ENCODE data around the gene SYF2. TPM values are rescaled to one million over a fixed set of nuclear protein-coding genes. Genes with fewer than 3 reads are reported as not detected.

SYF2 gene
- polyA plus RNA-seq, 1 of the 3 experiments (the other 2 are of a cell fraction) = 31.1 TPM

DNA sequence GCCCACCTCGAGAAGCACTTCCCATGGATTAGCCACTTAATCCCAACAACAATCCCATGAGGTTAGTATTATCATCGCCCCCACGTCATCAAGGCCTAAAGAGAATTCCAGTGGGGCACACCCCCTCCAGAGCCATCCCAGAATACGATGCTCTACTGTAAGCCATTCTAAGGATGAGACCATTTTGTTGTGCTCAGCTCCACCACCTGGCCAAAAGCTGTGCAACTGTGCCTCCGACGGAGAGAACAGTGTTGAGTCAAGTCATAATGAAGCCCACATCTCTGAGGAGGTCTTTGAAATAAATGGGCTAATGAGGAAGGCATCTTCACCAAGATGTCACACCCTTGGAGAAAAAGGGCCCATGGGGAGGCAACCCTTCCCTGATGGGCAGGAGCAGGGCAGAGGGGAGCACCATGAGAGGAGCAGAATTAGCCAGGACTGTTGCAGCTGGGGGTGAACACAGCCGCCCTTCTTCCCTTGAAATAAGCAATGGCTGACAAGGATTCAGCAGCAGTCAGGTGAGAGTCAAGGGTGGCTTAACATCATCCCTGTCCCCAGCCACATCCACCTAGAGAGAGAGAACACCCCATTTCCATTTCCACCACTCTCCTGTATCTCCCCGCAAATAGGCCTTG lies 14.6 kb downstream of the SYF2 start (continued):
- TF ChIP-seq TEAD4 (IDR thresholded peaks at IDR 0.05; ENCODE audit: borderline replicate concordance, insufficient read depth) = no peak
- TF ChIP-seq RXRA (IDR thresholded peaks at IDR 0.05; ENCODE audit: borderline replicate concordance, low read depth) = no peak
- no peak for TF ChIP-seq FOSL2 (IDR thresholded peaks at IDR 0.05; ENCODE audit: borderline replicate concordance, low read depth)

DNA sequence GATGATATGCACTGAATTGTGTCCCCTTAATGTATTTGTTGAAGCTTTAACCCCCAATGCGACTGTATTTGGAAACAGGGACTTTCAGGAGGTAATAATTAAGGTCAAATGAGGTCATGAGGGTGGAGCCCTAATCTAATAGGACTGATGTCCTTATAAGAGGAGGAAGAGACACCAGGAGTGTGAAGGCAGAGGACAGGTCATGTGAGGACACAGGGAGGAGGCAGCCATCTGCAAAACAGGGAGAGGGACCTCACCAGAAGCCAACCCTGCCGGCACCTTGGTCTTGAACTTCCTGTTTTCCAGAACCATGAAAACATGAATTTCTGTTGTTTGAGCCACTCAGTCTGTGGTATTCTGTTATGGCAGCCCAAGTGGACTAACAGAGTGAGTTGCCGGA lies 15.3 kb downstream of the SYF2 start:
- POLR2A ChIA-PET = interaction anchor here (1.4 kb wide), 1 partner anchor 15 kb away, joined by 3 read pairs; the partner anchor contains the start of gene SYF2
- CTCF ChIA-PET = interaction anchor here (1.4 kb wide), 1 partner anchor 12 kb away, joined by 3 read pairs; no protein-coding TSS in a partner anchor
- H3K4me3 ChIP-seq (ENCODE audit: low read depth in 2 of 2, low read length in 1 of 2) = no peak overlapping the region
- peaks cover 8 to 9% of the 10 kb centered on the region in 2 experiments for H3K36me3 ChIP-seq (replicated peaks in 1 of 2; ENCODE audit: control insufficient read depth in 1 of 2, insufficient read depth in 2 of 2, low read length in 1 of 2)
- H3K9me3 ChIP-seq = no peaks in the 10 kb centered on the region
- H3K4me1 ChIP-seq (ENCODE audit: control insufficient read depth in 1 of 2, insufficient read depth in 2 of 2, low read depth in 1 of 2, low read length in 1 of 2) = no peaks in the 10 kb centered on the region
- H2AFZ ChIP-seq (ENCODE audit: low read depth) = no peak overlapping the region
- no peak for TF ChIP-seq MEF2A (IDR thresholded peaks at IDR 0.05; ENCODE audit: borderline replicate concordance, low read depth)
- no peak for TF ChIP-seq NFIC (IDR thresholded peaks at IDR 0.05; ENCODE audit: borderline replicate concordance)
- no peak for TF ChIP-seq FOXJ3 (CRISPR knock-in tag; IDR thresholded peaks at IDR 0.05)
- TF ChIP-seq, protein P1, sequence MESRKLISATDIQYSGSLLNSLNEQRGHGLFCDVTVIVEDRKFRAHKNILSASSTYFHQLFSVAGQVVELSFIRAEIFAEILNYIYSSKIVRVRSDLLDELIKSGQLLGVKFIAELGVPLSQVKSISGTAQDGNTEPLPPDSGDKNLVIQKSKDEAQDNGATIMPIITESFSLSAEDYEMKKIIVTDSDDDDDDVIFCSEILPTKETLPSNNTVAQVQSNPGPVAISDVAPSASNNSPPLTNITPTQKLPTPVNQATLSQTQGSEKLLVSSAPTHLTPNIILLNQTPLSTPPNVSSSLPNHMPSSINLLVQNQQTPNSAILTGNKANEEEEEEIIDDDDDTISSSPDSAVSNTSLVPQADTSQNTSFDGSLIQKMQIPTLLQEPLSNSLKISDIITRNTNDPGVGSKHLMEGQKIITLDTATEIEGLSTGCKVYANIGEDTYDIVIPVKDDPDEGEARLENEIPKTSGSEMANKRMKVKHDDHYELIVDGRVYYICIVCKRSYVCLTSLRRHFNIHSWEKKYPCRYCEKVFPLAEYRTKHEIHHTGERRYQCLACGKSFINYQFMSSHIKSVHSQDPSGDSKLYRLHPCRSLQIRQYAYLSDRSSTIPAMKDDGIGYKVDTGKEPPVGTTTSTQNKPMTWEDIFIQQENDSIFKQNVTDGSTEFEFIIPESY (IDR thresholded peaks at IDR 0.05; ENCODE audit: borderline replicate concordance, low read depth) = no peak
- no peak for TF ChIP-seq TAF1 (IDR thresholded peaks at IDR 0.05; ENCODE audit: borderline replicate concordance, low read depth, low read length)
- TF ChIP-seq JUND (IDR thresholded peaks at IDR 0.05) = no peak
- TF ChIP-seq TEAD4 (IDR thresholded peaks at IDR 0.05; ENCODE audit: borderline replicate concordance, insufficient read depth) = no peak
- no peak for TF ChIP-seq RCOR1 (IDR thresholded peaks at IDR 0.05; ENCODE audit: low read length)
- TF ChIP-seq FOXM1 (IDR thresholded peaks at IDR 0.05; ENCODE audit: low read depth) = no peak
- TF ChIP-seq REST (IDR thresholded peaks at IDR 0.05; ENCODE audit: low read depth, low read length) = no peak
- TF ChIP-seq, protein P2, sequence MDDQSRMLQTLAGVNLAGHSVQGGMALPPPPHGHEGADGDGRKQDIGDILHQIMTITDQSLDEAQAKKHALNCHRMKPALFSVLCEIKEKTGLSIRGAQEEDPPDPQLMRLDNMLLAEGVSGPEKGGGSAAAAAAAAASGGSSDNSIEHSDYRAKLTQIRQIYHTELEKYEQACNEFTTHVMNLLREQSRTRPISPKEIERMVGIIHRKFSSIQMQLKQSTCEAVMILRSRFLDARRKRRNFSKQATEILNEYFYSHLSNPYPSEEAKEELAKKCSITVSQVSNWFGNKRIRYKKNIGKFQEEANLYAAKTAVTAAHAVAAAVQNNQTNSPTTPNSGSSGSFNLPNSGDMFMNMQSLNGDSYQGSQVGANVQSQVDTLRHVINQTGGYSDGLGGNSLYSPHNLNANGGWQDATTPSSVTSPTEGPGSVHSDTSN (IDR thresholded peaks at IDR 0.05) = no peak
- no peak for TF ChIP-seq RXRA (IDR thresholded peaks at IDR 0.05; ENCODE audit: borderline replicate concordance, low read depth)
- TF ChIP-seq FOSL2 (IDR thresholded peaks at IDR 0.05; ENCODE audit: borderline replicate concordance, low read depth) = no peak
- TF ChIP-seq YY1 (IDR thresholded peaks at IDR 0.05; ENCODE audit: low read depth) = no peak
- TF ChIP-seq SIN3A (IDR thresholded peaks at IDR 0.05; ENCODE audit: borderline replicate concordance, low read depth, low read length) = no peak
- no peak for TF ChIP-seq RFX5 (IDR thresholded peaks at IDR 0.05; ENCODE audit: low read length)
- TF ChIP-seq GATA2 (CRISPR knock-in tag; IDR thresholded peaks at IDR 0.05) = no peak
- TF ChIP-seq IRF3 (IDR thresholded peaks at IDR 0.05; ENCODE audit: low read depth, low read length) = no peak
- DNase-seq = no peak
- no peak overlapping the region for H3K4me2 ChIP-seq
- 83% methylated on average over 3 of the region's 3 CpGs for WGBS (ENCODE audit: low lambda C conversion rate)
- H4K20me1 ChIP-seq (ENCODE audit: insufficient read depth) = no peaks in the 10 kb centered on the region
- no peak overlapping the region for H3K9ac ChIP-seq
- no peaks in the 10 kb centered on the region for H3K9me2 ChIP-seq
- H3K27ac ChIP-seq (ENCODE audit: low read depth in 2 of 2, low read length in 1 of 2) = no peak overlapping the region
- peaks cover 12% of the 10 kb centered on the region for H3F3A ChIP-seq (replicated peaks; ENCODE audit: insufficient read depth)
- H3K27me3 ChIP-seq (ENCODE audit: insufficient read depth) = no peaks in the 10 kb centered on the region
- H3K79me2 ChIP-seq (ENCODE audit: insufficient read depth) = no peaks in the 10 kb centered on the region
